Ovary (tissue), 3 donors: ENCODE measurements around the gene KAT6B.

ENCODE experiments used
- EP300 ChIP-seq: sonication (generic); formaldehyde crosslinking; IDR thresholded peaks from one replicate; pipeline ENCODE4 v1.6.1; 2017; ENCODE audit warnings: antibody characterized with exemption
- POLR2A ChIP-seq: fragments of 450-650 bp; IDR thresholded peaks from one replicate; pipeline ENCODE4 v1.6.1; 2017; ENCODE audit warnings: antibody characterized with exemption, mild to moderate bottlenecking, moderate library complexity
- TF ChIP-seq, protein P1 (sequence below), 3 donors: fragments of 450-650 bp in 2 of 3; fragments of 200-600 bp in 1 of 3; IDR thresholded peaks; one replicate each; pipeline versions ENCODE4 v1.5.1 to v1.8.0; 2016 to 2022; ENCODE audit warnings: antibody characterized with exemption in 3 of 3, mild to moderate bottlenecking in 1 of 3
- donor health status: DM: no; HTN: no; CAD: no.

DNA sequence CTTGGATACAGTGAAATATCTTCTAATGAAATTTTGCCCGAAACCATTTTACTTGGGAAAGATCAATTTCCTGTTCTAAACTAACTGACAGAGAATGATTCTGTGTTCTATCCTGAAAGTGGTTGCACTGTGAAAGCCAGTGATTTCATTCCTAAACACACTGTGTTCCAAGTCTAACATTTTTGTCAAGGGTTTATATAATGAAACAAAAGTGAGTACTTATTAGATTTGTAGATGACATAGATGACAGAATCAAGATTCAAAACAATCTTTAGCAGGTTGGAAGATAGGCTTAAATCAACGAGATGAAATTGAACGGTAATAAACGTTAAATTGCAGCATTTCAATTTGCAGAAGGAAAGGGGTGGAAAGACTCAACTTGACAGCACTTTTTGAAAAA is 13.3 kb downstream of the KAT6B start:
- TF ChIP-seq, protein P1, sequence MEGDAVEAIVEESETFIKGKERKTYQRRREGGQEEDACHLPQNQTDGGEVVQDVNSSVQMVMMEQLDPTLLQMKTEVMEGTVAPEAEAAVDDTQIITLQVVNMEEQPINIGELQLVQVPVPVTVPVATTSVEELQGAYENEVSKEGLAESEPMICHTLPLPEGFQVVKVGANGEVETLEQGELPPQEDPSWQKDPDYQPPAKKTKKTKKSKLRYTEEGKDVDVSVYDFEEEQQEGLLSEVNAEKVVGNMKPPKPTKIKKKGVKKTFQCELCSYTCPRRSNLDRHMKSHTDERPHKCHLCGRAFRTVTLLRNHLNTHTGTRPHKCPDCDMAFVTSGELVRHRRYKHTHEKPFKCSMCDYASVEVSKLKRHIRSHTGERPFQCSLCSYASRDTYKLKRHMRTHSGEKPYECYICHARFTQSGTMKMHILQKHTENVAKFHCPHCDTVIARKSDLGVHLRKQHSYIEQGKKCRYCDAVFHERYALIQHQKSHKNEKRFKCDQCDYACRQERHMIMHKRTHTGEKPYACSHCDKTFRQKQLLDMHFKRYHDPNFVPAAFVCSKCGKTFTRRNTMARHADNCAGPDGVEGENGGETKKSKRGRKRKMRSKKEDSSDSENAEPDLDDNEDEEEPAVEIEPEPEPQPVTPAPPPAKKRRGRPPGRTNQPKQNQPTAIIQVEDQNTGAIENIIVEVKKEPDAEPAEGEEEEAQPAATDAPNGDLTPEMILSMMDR (IDR thresholded peaks at IDR 0.05): no peak
- TF ChIP-seq POLR2A: no peak
- TF ChIP-seq EP300: no peak
